SK-N-SH (cell line): ENCODE data around the gene ADCY6.

Source experiments
- CTCF ChIP-seq: fragments of 200-600 bp; sonication (generic); IDR thresholded peaks from 2 replicates; pipeline ENCODE4 v1.6.1; 2017; ENCODE audit warnings: antibody characterized with exemption, mild to moderate bottlenecking, moderate library complexity
- GABPA ChIP-seq: IDR thresholded peaks from 2 replicates; pipeline ENCODE4 v1.4.0; 2012; ENCODE audit warnings: low read depth, mild to moderate bottlenecking

GRCh38 chr12:48775991-48776649, 12.8 kb downstream of the ADCY6 start:
- no peak for TF ChIP-seq CTCF
- TF ChIP-seq GABPA: no peak
